Skeletal muscle satellite cell (primary cell): ENCODE measurements around the gene RC3H2.
"Not testable (repeated sequence)": the region's sequence is repeated elsewhere in the genome, so short reads cannot be mapped to it uniquely, and the experiment has no call there.

Experiments used
- H3K27me3 ChIP-seq: 2 replicates; pipeline ENCODE4 v1.7.0; 2013; ENCODE audit warnings: low read length; ENCODE audit not compliant: control insufficient read depth, insufficient read depth
- H3K36me3 ChIP-seq: 2 replicates; pipeline ENCODE4 v1.7.0; 2013; ENCODE audit warnings: mild to moderate bottlenecking, control low read depth, low read length; ENCODE audit not compliant: insufficient read depth
- H3K4me1 ChIP-seq: 2 replicates; pipeline ENCODE4 v1.7.0; 2013; ENCODE audit warnings: low read length; ENCODE audit not compliant: control insufficient read depth, insufficient read depth
- H3K4me2 ChIP-seq: 2 replicates; pipeline ENCODE4 v1.7.0; 2013; ENCODE audit warnings: mild to moderate bottlenecking, low read length
- H3K4me3 ChIP-seq: 2 replicates; pipeline ENCODE4 v1.7.0; 2013; ENCODE audit warnings: low read length
- H3K9ac ChIP-seq: 2 replicates; pipeline ENCODE4 v1.7.0; 2013; ENCODE audit warnings: mild to moderate bottlenecking, low read depth, low read length, moderate library complexity
- H3K9me3 ChIP-seq: replicated peaks from 2 replicates; pipeline ENCODE4 v1.7.0; 2013; ENCODE audit warnings: mild to moderate bottlenecking, control low read depth, low read length

Gene RC3H2

DNA sequence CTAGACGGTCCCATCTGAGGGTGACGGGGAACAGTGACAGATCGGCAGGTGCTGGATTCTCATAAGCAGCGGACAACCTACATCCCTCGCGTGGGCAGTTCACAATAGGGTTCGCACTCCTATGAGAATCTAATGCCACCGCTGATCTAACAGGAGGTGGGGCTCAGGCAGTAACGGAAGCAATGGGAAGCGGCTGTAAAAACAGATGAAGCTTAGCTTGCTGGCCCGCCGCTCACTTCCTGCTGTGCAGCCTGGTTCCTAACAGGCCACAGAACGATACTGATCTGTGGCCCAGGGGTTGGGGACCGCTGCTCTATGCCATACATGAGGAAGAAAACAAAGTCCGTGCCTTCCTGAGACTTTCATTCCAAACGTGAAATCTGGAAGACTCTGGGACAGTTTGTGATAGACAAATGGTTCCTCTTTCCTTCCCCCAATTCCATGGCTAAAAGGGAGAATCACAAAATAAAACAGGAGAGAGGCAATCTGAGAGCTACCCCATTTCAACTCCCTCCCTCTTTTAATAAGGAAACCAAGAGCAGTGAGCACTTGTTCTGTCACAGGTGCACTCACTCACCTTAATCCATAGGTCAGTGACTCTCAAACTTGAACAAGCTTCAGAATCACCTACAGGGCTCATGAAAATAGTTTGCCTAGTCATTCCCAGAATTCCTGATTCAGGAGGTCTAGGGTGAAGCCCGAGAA lies 88.8 kb downstream of the RC3H2 start:
- Histone ChIP-seq H3K9me3 (no peaks in the 10 kb centered on the region), H3K4me1 (peaks cover 28% of the 10 kb centered on the region), H3K4me3 (no peak overlapping the region), H3K9ac (no peak overlapping the region), H3K4me2 (no peak overlapping the region), H3K27me3 (no peaks in the 10 kb centered on the region), H3K36me3 (peaks cover 11% of the 10 kb centered on the region)

DNA sequence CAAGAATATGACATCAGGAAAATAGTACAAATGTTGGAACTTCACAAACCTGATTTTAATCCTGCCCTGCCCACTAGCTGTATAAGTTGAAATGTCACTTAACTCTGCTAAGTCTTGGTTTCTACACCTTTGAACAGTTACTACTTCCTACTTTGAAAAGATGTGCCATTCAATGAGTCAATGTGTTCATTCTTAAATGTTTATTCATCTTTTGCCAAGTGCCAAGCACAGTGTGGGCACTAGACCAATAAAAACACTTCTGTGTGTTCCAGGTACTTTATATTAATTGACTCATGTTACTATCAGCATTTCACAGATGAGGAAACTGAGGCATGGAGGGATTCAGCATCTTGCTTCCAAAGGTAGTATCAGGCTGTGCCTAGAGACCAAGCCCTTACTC lies 89.6 kb downstream of the RC3H2 start:
- H3K9ac ChIP-seq, result no peak overlapping the region
- no peaks in the 10 kb centered on the region for H3K9me3 ChIP-seq
- H3K4me1 ChIP-seq, result peaks cover 23% of the 10 kb centered on the region
- H3K4me2 ChIP-seq, result no peak overlapping the region
- H3K27me3 ChIP-seq, result no peaks in the 10 kb centered on the region
- peaks cover 10% of the 10 kb centered on the region for H3K36me3 ChIP-seq
- no peak overlapping the region for H3K4me3 ChIP-seq

DNA sequence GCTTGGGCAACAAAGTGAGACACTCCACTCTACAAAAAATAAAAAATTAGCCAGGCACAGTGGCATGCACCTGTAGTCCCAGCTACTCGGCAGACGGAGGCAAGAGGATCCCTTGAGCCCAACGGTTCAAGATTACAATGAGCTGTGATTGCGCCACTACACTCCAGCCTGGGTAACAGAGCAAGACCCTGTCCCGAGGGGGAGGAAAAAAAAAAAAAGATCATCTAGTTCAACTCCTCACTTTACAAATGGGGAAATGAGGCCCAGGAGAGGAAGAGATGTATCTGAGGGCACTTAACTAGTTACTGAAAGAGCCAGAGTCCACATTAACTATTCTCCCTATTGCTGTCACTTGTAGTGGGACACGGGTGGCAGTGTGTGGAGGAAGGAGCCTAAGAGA lies 90.6 kb downstream of the RC3H2 start:
- Histone ChIP-seq H3K4me3 (no peak overlapping the region), H3K9ac (no peak overlapping the region), H3K9me3 (no peaks in the 10 kb centered on the region), H3K4me1 (peaks cover 14% of the 10 kb centered on the region), H3K4me2 (no peak overlapping the region), H3K27me3 (no peaks in the 10 kb centered on the region), H3K36me3 (peaks cover 4% of the 10 kb centered on the region)

DNA sequence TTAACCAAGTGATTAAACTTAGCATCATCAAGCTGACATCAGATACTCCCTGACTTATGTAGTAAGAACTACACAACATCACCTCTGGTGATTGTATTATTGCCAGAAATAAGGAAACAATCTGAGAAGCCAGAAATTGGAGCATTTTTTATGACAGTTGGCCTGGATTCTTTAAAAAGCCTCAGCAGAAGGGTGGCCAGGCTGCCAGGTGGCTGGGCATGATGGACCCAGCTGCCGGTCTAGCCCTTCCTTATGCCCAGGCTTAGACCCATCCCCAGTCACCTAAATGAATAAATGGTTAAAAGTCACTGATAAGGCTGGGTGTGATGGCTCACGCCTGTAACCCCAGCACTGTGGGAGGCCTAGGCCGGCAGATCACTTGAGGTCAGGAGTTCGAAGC lies 92.4 kb downstream of the RC3H2 start:
- Histone ChIP-seq H3K4me2 (no peak overlapping the region), H3K9ac (no peak overlapping the region), H3K4me3 (no peak overlapping the region), H3K9me3 (no peaks in the 10 kb centered on the region), H3K36me3 (peaks cover 4% of the 10 kb centered on the region), H3K4me1 (peaks cover 4% of the 10 kb centered on the region), H3K27me3 (no peaks in the 10 kb centered on the region)

DNA sequence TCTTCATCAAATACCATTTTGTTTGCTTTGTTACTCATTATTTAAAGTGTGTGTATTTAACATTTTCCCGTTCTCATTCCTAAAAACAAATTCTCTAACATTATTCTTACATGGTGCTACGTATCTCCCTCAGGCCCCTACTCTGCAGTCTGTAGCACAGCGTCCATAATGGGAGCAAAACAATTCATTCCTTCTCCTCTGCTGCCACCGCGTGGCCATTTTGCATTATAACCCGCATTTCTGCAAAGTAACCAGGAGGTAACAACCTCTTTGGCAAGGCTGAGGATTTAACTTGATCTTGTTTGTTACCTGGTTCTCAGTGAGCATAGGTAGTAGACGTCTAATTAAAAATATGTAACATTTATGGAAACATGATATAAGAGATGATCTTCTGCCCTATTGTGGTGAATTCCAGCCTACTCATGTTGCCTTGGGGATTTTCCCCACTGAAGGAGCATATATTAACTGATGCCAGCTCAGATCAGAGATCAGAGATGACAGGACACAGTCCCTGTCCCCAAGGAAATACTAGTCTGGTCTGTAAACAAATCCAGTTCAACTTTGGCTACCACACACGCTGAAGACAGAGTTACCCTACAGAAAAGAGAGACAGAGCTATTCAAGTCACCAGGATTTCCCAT lies 94.7 kb downstream of the RC3H2 start:
- Histone ChIP-seq H3K4me2 (no peak overlapping the region), H3K4me3 (no peak overlapping the region), H3K36me3 (no peaks in the 10 kb centered on the region), H3K4me1 (peaks cover under 1% of the 10 kb centered on the region), H3K27me3 (no peaks in the 10 kb centered on the region), H3K9me3 (no peaks in the 10 kb centered on the region), H3K9ac (no peak overlapping the region)

DNA sequence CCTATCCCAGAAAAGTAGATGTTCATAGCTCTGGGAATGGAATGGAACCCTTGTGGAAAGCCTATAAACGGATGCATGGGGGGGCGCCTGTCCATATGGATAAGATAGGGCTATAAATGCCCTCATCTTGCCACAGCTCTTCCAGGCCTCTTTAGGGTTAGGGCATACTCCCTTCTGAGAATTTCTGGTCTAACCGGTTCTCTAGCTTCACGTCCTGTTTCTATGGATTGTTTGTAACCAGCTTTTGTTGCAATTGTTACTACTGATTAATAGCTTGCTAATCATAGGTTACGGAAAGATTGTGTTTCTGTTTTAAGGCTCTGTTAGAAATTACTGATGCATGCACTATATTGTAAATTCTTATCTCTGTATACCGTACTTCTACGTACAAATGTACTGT lies 95.9 kb downstream of the RC3H2 start:
- H3K9ac ChIP-seq, result not testable (repeated sequence)

DNA sequence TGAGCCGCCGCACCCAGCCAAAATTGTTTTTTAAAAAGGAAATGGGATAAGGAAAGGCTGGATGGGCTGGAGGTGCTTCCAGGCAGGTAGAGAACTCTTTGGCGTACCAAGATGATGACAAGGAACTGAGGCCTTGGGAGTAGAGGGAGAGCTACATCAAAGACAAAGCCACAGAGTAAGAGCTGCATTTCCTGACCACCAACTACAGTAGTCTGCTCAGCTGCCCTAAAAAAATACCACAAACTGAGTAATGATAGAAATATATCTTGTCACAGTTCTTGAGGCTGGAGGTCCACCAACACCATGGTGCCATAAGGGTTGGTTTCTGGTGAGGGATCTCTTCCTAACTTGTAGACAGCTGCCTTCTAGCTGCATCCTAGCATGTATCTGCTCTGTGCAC lies 97.0 kb downstream of the RC3H2 start:
- H3K27me3 ChIP-seq, result no peaks in the 10 kb centered on the region
- H3K4me3 ChIP-seq, result no peak overlapping the region
- H3K9me3 ChIP-seq, result no peaks in the 10 kb centered on the region
- no peaks in the 10 kb centered on the region for H3K4me1 ChIP-seq
- H3K9ac ChIP-seq, result no peak overlapping the region
- no peak overlapping the region for H3K4me2 ChIP-seq
- no peaks in the 10 kb centered on the region for H3K36me3 ChIP-seq

More for the DNA sequence above, 95.9 kb downstream of the RC3H2 start:
- not testable (repeated sequence) for H3K4me1 ChIP-seq, H3K9me3 ChIP-seq, H3K36me3 ChIP-seq, H3K4me3 ChIP-seq, H3K27me3 ChIP-seq, H3K4me2 ChIP-seq

DNA sequence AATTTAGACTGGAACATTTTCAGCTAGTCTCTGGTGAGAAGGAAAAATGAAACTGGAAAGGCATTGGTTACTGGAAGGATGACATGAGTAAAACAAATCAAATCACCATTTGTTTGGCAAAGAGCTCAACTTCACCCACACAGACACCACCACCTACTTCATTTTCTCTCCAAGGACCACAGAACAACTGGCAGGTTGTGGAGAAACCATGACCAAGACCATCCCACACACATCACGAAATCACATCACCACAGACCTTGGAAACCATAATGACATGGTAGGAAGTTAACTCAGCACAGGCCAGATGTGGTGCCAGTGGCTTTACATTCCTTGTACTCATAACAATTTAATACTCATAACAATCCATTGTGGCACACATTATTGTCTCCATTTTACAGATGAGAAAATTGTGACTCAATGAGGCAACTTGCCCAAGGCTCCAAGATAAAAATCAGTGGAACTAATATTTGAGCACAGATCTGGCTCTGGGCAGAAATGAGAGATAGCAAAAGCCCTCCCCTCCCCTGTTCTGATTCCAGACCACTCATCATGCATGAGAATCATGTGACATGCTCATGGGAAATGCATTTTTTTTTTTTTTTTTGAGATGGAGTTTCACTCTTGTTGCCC lies 97.8 kb downstream of the RC3H2 start:
- H3K9ac ChIP-seq, result no peak overlapping the region
- H3K27me3 ChIP-seq, result no peaks in the 10 kb centered on the region
- H3K9me3 ChIP-seq, result no peaks in the 10 kb centered on the region
- no peak overlapping the region for H3K4me3 ChIP-seq
- H3K4me1 ChIP-seq, result no peaks in the 10 kb centered on the region
- no peaks in the 10 kb centered on the region for H3K36me3 ChIP-seq
- H3K4me2 ChIP-seq, result no peak overlapping the region

DNA sequence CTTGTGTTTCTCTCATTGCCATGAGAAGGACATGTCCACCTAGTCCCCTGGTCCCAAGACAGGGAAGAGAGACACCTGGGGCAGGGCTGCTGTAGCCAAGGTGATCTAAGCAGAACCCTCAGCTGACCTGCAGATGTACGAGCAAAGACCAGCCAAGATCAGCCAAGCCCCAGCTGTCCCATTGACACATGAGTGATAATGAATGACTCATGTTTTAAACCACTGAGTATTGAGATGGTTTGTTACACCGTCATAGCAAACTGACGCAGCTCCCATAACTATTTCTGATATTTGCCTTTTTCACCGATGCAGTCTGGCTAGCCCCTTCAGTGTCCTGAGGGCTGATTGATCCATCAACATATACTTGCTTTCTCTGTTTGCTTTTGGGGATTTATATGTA lies 98.5 kb downstream of the RC3H2 start:
- Histone ChIP-seq H3K36me3 (no peaks in the 10 kb centered on the region), H3K27me3 (no peaks in the 10 kb centered on the region), H3K9me3 (no peaks in the 10 kb centered on the region), H3K4me1 (no peaks in the 10 kb centered on the region), H3K9ac (no peak overlapping the region), H3K4me3 (no peak overlapping the region), H3K4me2 (no peak overlapping the region)

DNA sequence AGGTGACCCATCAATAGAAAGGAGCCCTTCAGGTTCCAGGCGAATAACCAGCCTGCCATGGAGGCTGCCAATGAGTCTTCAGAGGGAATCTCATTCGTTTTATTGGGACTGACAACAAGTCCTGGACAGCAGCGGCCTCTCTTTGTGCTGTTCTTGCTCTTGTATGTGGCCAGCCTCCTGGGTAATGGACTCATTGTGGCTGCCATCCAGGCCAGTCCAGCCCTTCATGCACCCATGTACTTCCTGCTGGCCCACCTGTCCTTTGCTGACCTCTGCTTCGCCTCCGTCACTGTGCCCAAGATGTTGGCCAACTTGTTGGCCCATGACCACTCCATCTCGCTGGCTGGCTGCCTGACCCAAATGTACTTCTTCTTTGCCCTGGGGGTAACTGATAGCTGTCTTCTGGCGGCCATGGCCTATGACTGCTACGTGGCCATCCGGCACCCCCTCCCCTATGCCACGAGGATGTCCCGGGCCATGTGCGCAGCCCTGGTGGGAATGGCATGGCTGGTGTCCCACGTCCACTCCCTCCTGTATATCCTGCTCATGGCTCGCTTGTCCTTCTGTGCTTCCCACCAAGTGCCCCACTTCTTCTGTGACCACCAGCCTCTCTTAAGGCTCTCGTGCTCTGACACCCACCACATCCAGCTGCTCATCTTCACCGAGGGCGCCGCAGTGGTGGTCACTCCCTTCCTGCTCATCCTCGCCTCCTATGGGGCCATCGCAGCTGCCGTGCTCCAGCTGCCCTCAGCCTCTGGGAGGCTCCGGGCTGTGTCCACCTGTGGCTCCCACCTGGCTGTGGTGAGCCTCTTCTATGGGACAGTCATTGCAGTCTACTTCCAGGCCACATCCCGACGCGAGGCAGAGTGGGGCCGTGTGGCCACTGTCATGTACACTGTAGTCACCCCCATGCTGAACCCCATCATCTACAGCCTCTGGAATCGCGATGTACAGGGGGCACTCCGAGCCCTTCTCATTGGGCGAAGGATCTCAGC lies 104.8 kb downstream of the RC3H2 start, which contains the start of gene OR1K1:
OR1K1 (plus strand) TSS at position 58 of the 995 bp plus-strand sequence; CDS start at position 58, 0 bp downstream.
- Histone ChIP-seq H3K9me3 (no peaks in the 10 kb centered on the region), H3K4me3 (no peak within 1 kb of the TSS), H3K36me3 (no peaks in the 10 kb centered on the region), H3K27me3 (no peaks in the 10 kb centered on the region), H3K4me2 (no peak within 1 kb of the TSS), H3K4me1 (no peaks in the 10 kb centered on the region), H3K9ac (no peak within 1 kb of the TSS)
